HepG2 (cell line): ENCODE results near the gene C2CD2. TPM values are rescaled to one million over a fixed set of nuclear protein-coding genes. Genes with fewer than 3 reads are reported as not detected.

Experiments
- GLMP ChIP-seq: sonication (generic); formaldehyde crosslinking; IDR thresholded peaks from 2 replicates; pipeline ENCODE4 v1.9.0; 2021; ENCODE audit warnings: missing genetic modification reagents, mild to moderate bottlenecking, borderline replicate concordance
- JUNB ChIP-seq: sonication (generic); formaldehyde crosslinking; IDR thresholded peaks from 2 replicates; pipeline ENCODE4 v1.8.0; 2022; ENCODE audit warnings: missing genetic modification reagents, mild to moderate bottlenecking, borderline replicate concordance
- KDM4B ChIP-seq: sonication (generic); formaldehyde crosslinking; IDR thresholded peaks from 2 replicates; pipeline ENCODE4 v1.4.0; 2020; ENCODE audit warnings: missing genetic modification reagents
- ZNF24 ChIP-seq: fragments of 450-650 bp; IDR thresholded peaks from 2 replicates; pipeline ENCODE4 v1.6.1; 2017; ENCODE audit warnings: antibody characterized with exemption, mild to moderate bottlenecking
- ZNF512 ChIP-seq: sonication (generic); formaldehyde crosslinking; IDR thresholded peaks from 2 replicates; pipeline ENCODE4 v1.4.0; 2020; ENCODE audit warnings: mild to moderate bottlenecking, missing genetic modification reagents
- ZNF549 ChIP-seq: sonication (generic); formaldehyde crosslinking; IDR thresholded peaks from 2 replicates; pipeline ENCODE4 v1.5.0; 2020; ENCODE audit warnings: missing genetic modification reagents
- ZNF841 ChIP-seq: sonication (generic); formaldehyde crosslinking; IDR thresholded peaks from 2 replicates; pipeline ENCODE4 v1.8.1; 2023; ENCODE audit warnings: missing genetic modification reagents, borderline replicate concordance
- polyA plus RNA-seq, 8 experiments: library from polyadenylated mRNA; depleted of rRNA in 3 of 8; stranded (reverse) in 7 of 8; unstranded in 1 of 8; fragments of >200 nt; fragmentation: Illumina TruSeq in 4 of 8; extraction: Trizol in 4 of 8; gene quantifications; 2 replicates each; pipeline versions ENCODE4 v1.2.1 to v1.2.3, GENCODE V29; 2011 to 2016; ENCODE audit warnings: low read depth in 4 of 8, missing spikeins in 1 of 8, mixed read lengths in 1 of 8; ENCODE audit not compliant: insufficient read depth in 1 of 8
- total RNA-seq, 5 experiments: library from RNA; depleted of rRNA; stranded (reverse); fragments of >200 nt; fragmentation: Illumina TruSeq; extraction: Trizol; gene quantifications; 2 replicates each; pipeline ENCODE4 v1.2.3, GENCODE V29; 2016; ENCODE audit warnings: low read depth in 1 of 5
- TF ChIP-seq, protein P1 (sequence below): IDR thresholded peaks from 2 replicates; pipeline ENCODE4 v1.6.1; 2016; ENCODE audit warnings: low read depth, borderline replicate concordance
- TF ChIP-seq, protein P2 (sequence below): sonication (generic); formaldehyde crosslinking; IDR thresholded peaks from one replicate; pipeline ENCODE4 v1.5.1; 2020; ENCODE audit warnings: mild to moderate bottlenecking, missing genetic modification reagents; ENCODE audit errors: not compliant biosample characterization
- TF ChIP-seq, protein P3 (sequence below), 2 experiments: sonication (generic) in 1 of 2; formaldehyde crosslinking in 1 of 2; IDR thresholded peaks; 2 replicates each; pipeline versions ENCODE4 v1.6.1 to v1.9.0; 2014 to 2022; ENCODE audit warnings: antibody characterized with exemption in 1 of 2, borderline replicate concordance in 1 of 2, inconsistent platforms in 1 of 2, low read depth in 1 of 2, missing genetic modification reagents in 1 of 2

The C2CD2 gene
- total and polyA plus RNA-seq, 2 of the 13 experiments (the other 11 are each of a cell fraction or from before 2014, with no cell fraction given): 12.5 to 19.7 TPM

GRCh38 chr21:41957991-41958766 lies 4.4 kb upstream of the C2CD2 start (continued):
- TF ChIP-seq, protein P1, sequence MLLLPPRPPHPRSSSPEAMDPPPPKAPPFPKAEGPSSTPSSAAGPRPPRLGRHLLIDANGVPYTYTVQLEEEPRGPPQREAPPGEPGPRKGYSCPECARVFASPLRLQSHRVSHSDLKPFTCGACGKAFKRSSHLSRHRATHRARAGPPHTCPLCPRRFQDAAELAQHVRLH (CRISPR knock-in tag): no peak
- TF ChIP-seq ZNF512: no peak
- no peak for TF ChIP-seq ZNF24
- no peak for TF ChIP-seq GLMP (CRISPR knock-in tag)
- TF ChIP-seq KDM4B (CRISPR knock-in tag): no peak
- TF ChIP-seq, protein P2, sequence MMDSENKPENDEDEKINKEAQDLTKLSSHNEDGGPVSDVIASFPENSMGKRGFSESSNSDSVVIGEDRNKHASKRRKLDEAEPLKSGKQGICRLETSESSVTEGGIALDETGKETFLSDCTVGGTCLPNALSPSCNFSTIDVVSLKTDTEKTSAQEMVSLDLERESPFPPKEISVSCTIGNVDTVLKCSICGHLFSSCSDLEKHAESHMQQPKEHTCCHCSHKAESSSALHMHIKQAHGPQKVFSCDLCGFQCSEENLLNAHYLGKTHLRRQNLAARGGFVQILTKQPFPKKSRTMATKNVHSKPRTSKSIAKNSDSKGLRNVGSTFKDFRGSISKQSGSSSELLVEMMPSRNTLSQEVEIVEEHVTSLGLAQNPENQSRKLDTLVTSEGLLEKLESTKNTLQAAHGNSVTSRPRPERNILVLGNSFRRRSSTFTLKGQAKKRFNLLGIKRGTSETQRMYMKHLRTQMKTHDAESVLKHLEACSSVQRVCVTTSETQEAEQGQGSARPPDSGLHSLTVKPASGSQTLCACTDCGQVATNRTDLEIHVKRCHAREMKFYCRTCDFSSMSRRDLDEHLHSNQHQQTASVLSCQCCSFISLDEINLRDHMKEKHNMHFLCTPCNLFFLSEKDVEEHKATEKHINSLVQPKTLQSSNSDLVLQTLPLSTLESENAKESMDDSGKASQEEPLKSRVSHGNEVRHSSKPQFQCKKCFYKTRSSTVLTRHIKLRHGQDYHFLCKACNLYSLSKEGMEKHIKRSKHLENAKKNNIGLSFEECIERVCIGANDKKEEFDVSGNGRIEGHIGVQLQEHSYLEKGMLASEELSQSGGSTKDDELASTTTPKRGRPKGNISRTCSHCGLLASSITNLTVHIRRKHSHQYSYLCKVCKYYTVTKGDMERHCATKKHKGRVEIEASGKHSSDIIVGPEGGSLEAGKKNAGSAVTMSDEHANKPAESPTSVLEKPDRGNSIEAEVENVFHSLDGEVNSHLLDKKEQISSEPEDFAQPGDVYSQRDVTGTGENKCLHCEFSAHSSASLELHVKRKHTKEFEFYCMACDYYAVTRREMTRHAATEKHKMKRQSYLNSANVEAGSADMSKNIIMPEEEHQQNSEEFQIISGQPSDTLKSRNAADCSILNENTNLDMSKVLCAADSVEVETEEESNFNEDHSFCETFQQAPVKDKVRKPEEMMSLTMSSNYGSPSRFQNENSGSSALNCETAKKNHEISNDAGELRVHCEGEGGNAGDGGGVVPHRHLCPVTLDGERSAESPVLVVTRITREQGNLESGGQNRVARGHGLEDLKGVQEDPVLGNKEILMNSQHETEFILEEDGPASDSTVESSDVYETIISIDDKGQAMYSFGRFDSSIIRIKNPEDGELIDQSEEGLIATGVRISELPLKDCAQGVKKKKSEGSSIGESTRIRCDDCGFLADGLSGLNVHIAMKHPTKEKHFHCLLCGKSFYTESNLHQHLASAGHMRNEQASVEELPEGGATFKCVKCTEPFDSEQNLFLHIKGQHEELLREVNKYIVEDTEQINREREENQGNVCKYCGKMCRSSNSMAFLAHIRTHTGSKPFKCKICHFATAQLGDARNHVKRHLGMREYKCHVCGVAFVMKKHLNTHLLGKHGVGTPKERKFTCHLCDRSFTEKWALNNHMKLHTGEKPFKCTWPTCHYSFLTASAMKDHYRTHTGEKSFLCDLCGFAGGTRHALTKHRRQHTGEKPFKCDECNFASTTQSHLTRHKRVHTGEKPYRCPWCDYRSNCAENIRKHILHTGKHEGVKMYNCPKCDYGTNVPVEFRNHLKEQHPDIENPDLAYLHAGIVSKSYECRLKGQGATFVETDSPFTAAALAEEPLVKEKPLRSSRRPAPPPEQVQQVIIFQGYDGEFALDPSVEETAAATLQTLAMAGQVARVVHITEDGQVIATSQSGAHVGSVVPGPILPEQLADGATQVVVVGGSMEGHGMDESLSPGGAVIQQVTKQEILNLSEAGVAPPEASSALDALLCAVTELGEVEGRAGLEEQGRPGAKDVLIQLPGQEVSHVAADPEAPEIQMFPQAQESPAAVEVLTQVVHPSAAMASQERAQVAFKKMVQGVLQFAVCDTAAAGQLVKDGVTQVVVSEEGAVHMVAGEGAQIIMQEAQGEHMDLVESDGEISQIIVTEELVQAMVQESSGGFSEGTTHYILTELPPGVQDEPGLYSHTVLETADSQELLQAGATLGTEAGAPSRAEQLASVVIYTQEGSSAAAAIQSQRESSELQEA (CRISPR knock-in tag): no peak
- no peak for TF ChIP-seq JUNB (CRISPR knock-in tag)
- no peak for TF ChIP-seq ZNF549 (CRISPR knock-in tag)
- TF ChIP-seq, protein P3, sequence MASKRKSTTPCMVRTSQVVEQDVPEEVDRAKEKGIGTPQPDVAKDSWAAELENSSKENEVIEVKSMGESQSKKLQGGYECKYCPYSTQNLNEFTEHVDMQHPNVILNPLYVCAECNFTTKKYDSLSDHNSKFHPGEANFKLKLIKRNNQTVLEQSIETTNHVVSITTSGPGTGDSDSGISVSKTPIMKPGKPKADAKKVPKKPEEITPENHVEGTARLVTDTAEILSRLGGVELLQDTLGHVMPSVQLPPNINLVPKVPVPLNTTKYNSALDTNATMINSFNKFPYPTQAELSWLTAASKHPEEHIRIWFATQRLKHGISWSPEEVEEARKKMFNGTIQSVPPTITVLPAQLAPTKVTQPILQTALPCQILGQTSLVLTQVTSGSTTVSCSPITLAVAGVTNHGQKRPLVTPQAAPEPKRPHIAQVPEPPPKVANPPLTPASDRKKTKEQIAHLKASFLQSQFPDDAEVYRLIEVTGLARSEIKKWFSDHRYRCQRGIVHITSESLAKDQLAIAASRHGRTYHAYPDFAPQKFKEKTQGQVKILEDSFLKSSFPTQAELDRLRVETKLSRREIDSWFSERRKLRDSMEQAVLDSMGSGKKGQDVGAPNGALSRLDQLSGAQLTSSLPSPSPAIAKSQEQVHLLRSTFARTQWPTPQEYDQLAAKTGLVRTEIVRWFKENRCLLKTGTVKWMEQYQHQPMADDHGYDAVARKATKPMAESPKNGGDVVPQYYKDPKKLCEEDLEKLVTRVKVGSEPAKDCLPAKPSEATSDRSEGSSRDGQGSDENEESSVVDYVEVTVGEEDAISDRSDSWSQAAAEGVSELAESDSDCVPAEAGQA (IDR thresholded peaks at IDR 0.05; ENCODE audit: low read depth): no peak
- TF ChIP-seq, protein P3 (CRISPR knock-in tag; IDR thresholded peaks at IDR 0.05; ENCODE audit: borderline replicate concordance): no peak
- no peak for TF ChIP-seq ZNF841 (CRISPR knock-in tag)
